GM19043 (cell line): ENCODE data around the gene BABAM2.
"Not testable (repeated sequence)": the region's sequence is repeated elsewhere in the genome, so short reads cannot be mapped to it uniquely, and the experiment has no call there.

Experiments used
- ATAC-seq: cut with Tn5 transposase; IDR thresholded peaks from one replicate; pipeline ENCODE4 v1.9.1; 2021; ENCODE audit warnings: low read depth; ENCODE audit not compliant: unreplicated experiment

BABAM2 gene

DNA sequence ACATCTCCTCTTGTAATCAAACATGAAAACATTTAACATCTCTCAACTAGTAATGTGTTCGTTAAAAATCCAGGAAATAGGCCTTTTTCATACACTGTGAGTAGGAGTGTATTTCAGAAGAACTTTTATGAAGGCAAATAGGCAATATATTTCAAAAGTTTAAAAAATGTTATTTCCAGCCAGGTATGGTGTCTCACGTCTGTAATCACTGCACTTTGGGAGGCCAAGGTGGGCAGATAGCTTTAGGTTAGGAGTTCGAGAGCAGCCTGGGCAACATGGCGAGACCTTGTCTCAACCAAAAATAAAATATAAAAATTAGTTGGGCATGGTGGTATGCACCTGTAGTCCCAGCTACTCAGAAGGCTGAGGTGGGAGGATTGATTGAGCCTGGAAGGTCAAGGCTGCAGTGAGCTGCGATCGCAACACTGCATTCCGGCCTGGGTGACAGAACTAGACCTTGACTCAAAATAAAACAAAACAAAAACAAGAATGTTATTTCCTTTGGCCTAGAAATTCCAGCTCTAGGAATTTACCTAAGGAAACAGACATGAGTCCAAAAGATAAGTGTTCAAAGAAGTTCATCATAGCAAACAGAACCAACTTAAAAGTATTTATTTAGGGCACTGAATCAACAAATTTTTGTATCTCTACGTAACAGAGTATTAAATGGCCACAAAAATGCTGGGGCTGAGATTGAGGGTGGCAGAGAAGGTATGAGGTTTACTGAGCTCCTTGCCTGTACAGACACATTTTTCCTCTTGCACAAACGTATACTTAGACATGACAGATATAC lies 15.2 kb upstream of the BABAM2 start:
- no peak for ATAC-seq

DNA sequence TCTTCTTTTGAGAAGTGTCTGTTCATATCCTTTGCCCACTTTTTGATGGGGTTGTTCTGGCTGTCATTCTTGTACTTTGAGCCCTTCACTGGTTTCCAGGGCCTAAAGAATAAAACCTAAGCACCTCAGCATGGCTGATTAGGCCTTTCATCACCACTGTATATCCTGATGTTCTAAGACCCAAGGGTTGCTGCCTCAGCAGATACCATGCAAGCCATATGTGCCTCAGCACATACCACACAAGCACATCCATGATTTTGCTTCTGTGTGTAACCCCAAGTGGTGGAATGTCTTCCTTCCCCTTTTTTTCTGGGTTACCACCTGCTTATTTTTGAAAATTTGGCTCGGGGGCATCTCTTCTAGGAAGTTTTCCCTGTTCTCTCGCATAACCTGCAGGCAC lies 11.7 kb upstream of the BABAM2 start:
- ATAC-seq, result no peak

DNA sequence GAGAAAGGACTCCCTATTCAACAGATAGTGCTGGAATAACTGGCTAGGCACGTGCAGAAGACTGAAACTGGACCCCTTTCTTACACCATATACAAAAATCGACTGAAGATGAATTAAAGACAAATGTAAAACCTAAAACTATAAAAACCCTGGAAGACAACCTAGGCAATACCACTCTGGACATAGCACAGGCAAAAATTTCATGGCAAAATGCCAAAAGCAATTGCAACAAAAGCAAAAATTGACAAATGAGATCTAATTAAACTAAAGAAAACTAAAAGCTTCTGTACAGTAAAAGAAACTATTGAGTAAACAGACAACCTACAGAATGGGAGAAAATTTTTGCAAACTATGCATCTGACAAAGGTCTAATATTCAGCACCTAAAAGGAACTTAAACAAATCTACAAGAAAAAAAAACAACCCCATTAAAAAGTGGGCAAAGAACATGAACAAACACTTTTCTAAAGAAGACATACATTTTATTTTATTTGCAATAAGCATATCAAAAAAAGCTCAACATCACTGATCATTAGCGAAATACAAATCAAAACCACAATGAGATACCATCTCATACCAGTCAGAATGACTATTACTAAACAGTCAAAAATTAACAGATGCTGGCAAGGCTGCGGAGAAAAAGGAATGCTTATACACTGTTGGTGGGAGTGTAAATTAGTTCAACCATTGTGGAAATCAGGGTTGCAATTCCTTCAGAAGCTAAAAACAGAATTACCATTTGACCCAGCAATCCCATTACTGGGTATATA lies 8.5 kb upstream of the BABAM2 start:
- ATAC-seq, result not testable (repeated sequence)

DNA sequence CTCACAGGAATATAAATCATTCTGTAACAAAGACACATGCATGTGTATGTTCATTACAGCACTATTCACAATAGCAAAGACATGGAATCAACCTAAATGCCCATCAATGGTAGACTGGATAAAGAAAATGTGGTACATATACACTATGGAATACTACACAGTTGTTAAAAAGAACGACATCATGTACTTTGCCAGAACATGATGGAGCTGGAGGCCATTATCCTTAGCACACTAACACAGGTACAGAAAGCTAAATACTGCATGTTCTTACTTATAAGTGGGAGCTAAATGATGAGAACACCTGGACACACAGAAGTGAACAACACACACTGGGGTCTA lies 8.0 kb upstream of the BABAM2 start:
- ATAC-seq, result not testable (repeated sequence)

DNA sequence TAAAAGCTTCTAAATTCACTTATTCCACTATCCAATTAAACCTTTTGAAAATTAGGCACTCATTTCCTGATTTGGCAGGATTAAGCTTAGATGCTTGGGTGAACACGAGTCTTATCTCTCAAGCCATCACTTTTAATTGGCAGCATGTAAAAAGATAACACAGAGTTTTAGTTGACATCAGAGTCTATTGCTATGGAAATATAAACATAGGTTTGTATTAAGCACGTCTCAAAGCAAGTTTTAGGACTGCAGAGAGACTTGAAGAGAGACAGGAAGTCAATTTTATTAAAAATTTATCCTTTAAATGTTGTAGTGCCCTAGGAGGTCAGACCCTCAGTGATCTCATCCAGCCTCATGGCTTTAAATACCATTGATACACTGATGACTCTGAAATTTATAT lies 5.9 kb upstream of the BABAM2 start:
- ATAC-seq, result no peak

DNA sequence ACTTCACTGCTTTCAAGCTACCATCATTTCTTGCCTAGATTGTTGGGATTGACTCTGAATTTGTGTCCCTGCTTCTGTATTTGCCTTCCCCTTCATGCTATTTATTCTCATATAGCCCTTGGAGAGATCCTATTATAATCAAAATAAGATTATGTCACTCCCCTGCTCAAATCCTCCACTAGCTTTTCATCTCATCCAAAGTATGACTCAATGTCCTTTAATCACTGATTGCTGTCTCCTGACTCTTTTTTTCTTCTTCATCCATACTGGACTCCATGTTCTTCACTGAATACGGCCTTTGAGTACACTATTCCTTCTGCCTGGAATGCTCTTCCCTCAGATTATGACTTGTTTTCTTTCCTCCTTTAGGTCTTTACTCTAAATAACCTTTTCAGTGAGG lies 5.3 kb upstream of the BABAM2 start:
- no peak for ATAC-seq

DNA sequence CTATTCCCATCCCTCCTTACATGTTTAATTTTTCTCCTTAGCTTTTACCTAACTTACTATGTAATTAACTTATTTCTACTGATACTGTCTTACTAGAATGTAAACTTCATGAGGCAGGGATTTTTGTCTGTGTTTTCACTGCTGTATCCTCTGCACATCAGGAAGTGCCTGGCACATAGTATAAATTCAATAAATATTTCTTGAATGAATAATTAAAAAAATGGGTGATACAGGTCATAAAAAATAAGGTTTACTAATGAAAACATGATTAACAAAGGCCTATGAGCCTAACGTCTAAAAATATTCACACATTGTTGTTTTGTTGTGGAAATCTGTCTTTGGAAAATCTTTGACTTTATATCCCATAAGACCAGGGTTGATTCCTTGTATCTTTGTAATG lies 4.9 kb upstream of the BABAM2 start:
- ATAC-seq, result no peak

DNA sequence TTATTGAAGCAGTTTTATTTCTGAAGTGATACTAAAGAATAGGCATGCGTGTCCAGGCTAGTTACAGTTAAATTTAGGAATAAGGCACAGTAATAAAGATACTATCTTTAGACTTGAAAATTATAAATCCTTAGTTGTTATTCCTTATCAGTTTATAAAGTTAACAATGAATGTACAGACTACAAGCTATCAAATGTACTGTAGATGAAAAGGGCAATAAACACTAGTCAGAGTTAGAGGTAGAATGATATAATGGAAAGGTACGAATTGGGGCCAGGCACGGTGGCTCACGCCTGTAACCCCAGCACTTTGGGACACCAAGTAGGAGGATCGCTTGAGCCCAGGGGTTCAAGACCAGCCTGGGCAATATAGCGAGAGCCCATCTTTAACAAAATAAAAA lies 4.2 kb upstream of the BABAM2 start:
- ATAC-seq, result no peak

DNA sequence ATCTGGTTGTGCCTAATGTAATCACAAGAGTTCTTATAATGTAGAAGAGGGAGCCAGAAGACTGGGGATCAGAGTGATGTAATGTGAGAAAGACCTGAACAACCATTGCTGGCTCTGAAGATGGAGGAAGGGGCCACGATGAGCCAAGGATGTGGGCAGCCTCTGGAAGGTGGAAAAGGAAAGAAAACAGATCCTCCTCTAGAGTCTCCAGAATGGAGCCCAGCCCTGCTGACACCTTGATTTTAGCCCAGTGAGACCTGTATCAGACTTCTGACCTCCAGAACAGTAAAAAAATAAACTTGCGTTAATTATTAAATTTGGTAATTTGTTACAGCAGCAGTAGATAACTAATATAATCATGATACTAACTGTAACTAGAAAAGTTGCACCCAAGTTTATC lies 3.4 kb upstream of the BABAM2 start:
- ATAC-seq, result no peak

DNA sequence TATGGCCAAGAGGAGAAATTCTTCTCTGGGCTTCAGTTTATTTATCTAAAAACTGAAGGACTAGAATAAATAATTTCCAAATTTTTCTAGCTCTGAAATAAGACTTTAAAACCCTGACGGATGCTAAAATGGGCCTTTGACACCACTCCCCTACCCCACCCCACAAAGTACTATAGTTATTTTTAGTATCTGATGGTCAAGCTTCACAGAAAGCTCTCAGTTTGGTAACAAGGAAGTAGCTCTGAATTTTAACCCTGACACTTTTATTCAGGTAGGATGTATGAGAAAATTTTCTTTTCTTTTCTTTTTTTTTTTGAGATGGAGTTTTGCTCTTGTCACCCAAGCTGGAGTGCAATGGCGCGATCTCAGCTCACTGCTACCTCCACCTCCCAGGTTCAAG lies 2.7 kb upstream of the BABAM2 start:
- ATAC-seq, result no peak

DNA sequence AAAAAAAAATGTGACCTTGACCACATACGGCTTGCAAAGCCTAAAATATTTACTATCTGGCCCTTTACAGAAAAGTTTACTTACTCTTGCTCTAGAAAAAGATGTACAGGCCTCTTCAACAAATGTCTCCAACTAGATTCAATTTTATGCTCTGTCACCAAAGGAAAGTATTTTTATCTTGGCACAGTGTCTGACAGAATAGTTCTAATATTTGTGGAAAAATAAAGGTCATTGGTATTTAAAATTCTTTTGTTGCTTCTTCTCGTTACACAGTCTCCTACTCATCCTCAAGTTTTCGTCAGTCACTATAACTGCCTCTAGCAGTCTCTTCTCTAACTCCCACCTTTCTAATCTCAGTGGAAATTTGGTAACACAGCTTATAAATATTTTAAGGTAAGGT lies 1.7 kb upstream of the BABAM2 start:
- ATAC-seq, result no peak

DNA sequence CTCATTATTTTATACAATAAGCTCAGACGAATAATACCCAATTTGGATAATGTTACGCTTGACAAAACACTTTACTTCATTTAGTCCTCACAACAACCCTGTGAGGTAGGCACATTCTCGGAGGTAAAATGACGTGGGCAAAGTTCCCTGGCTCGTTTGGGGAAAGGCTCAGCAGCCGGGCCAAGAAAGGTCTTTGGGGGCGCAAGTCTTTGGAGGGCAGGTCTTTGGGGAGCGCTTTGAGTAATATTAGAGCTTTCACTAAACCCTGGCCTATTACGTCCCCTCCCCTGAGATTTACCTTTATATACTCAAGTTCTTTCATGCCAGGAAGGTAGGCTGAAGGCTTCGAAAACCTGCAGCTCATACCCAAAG lies 769 bp upstream of the BABAM2 start:
- ATAC-seq, result no peak

DNA sequence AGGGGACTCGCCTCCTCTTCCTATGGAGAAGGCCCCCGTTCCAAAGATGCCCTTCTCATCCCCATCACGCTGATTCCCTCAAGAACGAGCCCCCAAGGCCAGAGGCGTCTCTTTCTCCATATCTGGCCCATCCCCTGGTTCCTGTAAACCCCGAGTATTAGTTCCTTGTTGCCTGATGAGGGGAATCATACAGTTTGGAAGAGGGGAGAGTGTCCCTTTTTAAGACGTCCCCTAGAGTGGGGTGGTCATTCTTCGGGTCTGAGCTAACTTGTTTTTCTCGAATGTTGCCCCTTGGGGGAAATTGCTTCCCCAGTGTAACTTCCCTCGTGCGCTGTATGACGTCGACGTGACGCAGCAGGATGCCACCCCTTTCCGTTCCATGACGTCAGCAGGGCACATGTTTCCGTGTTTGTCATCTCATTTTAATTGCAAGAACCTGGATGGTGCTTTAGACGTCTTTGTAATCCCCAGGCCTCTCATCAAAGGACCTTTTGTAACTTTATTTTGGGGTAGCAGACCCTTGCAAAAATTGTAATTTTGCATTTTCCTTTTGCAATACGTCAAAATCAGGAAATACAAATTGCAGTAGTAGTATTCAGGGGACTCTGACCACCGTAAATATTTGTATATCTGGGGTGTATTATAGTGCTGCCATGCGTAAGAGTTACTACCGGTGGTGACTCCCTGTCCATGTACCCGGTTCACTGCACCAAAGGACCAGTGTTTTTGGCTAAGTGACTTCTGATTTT lies 569 bp downstream of the BABAM2 start:
- ATAC-seq, result no peak

DNA sequence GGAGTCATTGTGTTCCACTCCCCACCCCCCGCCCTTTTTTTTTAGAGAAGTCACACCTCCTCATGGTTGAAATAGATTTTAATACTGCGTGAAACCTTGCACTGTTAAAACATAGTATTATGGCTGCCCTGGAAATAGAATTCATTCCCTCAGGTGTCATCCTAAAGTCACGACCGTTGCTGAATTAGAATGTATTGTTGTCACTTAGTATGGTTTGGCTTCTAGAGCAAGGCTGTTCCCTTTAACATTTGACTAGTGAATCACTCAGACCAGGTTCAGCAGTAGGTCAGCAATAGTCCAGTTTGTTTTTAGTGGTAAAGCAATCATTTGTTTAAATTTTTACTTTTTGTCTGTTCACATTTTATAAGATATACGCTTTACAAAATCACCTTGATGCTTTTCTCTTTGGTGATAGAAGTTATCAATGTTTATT lies 1.2 kb downstream of the BABAM2 start:
- no peak for ATAC-seq

DNA sequence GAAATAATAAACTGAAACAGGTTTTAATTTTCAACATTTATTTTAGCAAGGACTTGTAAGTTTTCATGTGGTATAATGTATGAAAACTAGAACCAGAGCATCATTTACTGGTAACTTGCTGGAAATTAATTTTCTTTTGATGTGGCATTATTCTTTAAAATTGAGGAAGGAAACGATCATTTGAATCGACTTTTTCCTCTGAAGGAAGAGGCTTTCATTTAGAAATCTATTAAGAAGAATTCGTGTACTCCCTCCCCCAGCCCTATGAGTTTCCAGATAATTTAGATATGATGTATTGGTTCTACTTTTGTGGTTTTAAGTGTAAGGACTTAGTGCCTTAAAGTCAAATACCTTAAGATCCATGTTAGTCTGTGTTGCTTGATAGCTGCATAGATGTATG lies 2.5 kb downstream of the BABAM2 start:
- no peak for ATAC-seq

DNA sequence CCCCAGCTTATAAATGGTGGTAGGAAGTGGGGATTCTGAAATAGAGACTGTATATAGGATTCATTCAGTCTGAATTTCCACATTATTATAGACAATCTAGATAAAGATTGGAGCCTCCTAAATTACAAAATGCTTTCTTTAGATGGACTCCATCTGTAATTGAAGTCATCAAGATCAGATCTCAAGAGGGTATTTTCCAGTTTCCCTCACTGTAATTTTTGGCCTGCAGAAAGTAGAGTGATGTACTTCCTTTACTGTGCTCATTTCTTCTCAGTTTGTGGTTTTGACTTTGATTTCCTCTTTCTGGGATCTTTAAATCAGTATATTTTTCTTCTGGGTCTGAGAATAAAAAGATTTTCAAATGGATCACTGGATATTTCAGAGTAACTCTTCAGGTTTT lies 7.2 kb downstream of the BABAM2 start:
- no peak for ATAC-seq

DNA sequence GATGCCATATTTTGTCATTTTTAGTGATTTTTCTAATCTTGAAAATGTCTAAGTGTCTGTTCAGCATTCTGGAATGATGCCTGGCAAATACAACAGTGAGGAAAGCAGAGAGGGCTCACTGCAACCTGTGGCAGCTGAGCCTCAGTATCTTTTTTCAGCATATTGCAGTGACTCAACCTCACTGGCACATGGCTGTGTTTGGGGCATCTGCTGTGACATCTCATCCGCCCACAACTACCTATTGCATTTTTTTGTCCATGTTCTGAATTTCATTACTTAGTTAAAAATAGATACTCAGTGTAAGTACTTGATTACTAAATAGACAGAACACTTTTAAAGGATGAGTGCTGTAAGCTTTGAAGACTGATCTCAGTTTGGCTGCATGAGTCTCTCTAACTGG lies 10.7 kb downstream of the BABAM2 start:
- ATAC-seq, result no peak

DNA sequence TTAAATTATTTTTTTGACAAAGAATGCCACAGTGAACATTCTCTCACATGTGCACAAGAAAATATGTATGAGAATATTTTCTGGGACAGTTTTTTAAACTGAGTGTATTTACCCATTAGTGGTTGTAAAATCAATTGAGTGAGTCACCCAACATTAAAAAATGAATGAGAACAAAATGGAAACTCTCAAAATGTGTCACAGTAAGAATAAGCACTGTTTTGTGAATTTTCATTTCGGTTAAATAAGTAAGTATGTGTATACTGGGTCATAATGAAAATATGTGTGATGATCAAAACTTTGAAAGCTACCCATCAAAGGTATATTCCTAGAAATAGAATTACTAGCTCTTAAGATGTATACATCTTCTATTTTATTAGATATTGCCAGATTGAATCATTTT lies 11.6 kb downstream of the BABAM2 start:
- no peak for ATAC-seq

DNA sequence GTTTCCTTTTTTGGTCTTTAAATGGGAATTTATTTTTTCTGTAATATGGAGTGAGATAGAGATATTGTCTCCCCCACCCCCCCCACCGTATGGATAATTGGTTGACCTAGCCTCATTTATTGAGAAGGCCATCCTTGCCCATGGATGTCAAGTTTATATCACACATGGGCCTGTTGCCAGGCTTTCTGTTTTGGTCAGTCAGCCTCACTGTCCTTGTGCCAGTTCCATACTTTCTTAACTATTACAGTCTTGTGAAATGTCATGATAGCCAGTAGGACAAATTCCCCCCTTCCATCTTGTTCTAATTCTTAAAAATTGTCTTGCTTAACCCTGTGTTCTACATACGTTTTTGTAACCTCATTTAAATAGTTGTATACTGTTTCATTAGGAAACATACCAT lies 12.5 kb downstream of the BABAM2 start:
- no peak for ATAC-seq

DNA sequence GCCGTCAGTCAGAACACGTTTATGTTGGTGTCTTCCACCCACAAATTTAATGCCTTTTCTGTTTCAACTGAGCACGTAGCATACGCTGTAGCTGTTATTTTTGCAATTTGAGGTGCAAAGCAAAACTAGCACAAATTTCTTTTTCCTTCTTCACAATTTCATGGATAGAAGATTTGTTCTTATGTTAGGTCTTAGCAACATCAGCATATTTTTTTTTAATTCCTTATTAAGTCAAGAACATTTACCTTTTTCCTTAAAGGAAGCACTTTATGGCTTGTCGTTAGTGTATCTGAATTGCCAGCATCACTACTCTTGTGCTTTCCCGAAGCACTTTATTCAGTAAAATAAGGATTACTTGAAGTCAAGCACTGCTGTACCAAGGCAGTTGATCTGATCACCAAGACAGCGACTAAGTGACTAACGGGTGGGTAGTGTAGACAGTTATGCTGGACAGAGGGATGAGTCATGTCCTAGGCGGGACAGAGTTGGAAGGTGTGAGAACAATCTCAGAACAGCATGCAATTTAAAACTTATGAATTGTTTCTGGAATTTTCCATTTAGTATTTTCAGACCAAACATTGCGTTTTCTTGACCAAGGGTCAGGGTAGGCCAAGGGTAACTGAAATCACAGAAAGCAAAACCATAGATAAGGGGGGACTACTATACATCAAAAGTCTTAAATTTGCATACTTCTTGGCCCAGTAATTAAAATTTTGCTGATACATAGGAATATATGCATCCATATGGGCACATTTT lies 13.3 kb downstream of the BABAM2 start:
- no peak for ATAC-seq

DNA sequence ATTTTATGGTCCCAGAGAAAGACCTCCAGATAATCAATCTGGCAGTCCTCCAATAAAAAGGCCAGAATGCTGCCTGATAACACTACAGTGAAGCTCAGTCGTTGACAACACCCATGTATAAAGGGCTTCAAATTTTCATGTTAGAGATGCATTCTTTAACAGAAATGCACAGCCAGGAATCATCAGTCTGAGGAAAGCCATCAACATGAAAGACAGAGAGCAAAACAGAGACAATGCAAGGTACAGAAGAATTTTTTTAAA lies 13.8 kb downstream of the BABAM2 start:
- no peak for ATAC-seq
